Measurements from ENCODE around the gene MYG1. TPM values are rescaled to one million over a fixed set of nuclear protein-coding genes. Genes with fewer than 3 reads are reported as not detected.

MYG1 gene
- total and polyA plus RNA-seq, 5 experiments from 2014 or later = 48.3 to 81.2 (median 64.4) TPM

GRCh38 chr12:53332744-53333143 is 33.2 kb downstream of the MYG1 start:
- Mint-ChIP-seq H3K27me3 (peaks cover 14 to 60% (median 20%) of the 10 kb centered on the region in 5 donors), H3K4me1 (peaks cover 3 to 9% (median 8%) of the 10 kb centered on the region in 4 donors), H3K27ac (no peak overlapping the region), H3K9me3 (no peaks in the 10 kb centered on the region), H3K4me3 (no peak overlapping the region), H3K36me3 (no peaks in the 10 kb centered on the region)
- POLR2A ChIA-PET = interaction anchor here (1.2 kb wide), 1 partner anchor 12 kb away, joined by 5 read pairs; no protein-coding TSS in a partner anchor
- DNase-seq (no peak), ATAC-seq (no peak)

- no peak for ATAC-seq
- Mint-ChIP-seq H3K27me3 (peaks cover 18 to 65% (median 24%) of the 10 kb centered on the region in 5 donors), H3K4me1 (peaks cover 8 to 14% (median 12%) of the 10 kb centered on the region in 4 donors), H3K9me3 (no peaks in the 10 kb centered on the region), H3K27ac (peak overlapping the region in 1 of 10 donors; percentile 50), H3K36me3 (no peaks in the 10 kb centered on the region), H3K4me3 (no peak overlapping the region)
- POLR2A ChIA-PET = interaction anchor here (0.6 to 1.2 kb wide), 2 partner anchors 12 to 119 kb away, joined by 3 to 5 read pairs; no protein-coding TSS in a partner anchor
- no peak for DNase-seq
Observed at GRCh38 chr12:53333289-53333688, 33.8 kb downstream of the MYG1 start.

GRCh38 chr12:53333845-53334244 is 34.4 kb downstream of the MYG1 start:
- Mint-ChIP-seq H3K4me3 (no peak overlapping the region), H3K27ac (peak overlapping the region in 1 of 10 donors; percentile 65), H3K4me1 (peaks cover 11 to 16% (median 13%) of the 10 kb centered on the region in 4 donors), H3K36me3 (no peaks in the 10 kb centered on the region), H3K9me3 (no peaks in the 10 kb centered on the region), H3K27me3 (peaks cover 20 to 71% (median 27%) of the 10 kb centered on the region in 5 donors)
- ATAC-seq (no peak), DNase-seq (no peak)
- POLR2A ChIA-PET = interaction anchor here (1.2 kb wide), 1 partner anchor 11 kb away, joined by 5 read pairs; no protein-coding TSS in a partner anchor

DNA sequence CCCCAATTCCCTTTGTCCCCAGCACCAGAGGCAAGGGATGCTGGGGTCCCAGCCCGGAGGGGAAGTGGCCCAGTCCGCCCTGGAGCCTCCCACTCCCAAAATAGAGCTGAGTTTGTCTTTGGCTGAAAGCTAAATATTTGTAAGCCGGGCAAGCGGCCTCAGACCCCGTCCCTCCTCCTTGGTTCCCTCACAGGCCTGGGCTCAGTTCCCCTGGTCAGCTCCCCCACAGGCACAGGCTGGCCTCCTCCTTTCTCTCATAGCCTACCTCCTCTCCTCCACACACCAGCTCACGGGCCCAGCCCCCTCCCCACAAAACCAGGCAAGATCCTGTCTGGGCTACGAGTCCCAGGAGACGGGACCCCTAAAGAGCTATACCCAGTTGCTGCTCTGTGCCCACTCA is 35.3 kb downstream of the MYG1 start:
- peaks cover 11 to 16% (median 13%) of the 10 kb centered on the region in 4 donors for H3K4me1 Mint-ChIP-seq
- peak overlapping the region in 1 of 10 donors; percentile 52 for H3K27ac Mint-ChIP-seq
- H3K9me3 Mint-ChIP-seq = no peaks in the 10 kb centered on the region
- peaks cover 22 to 74% (median 29%) of the 10 kb centered on the region in 5 donors for H3K27me3 Mint-ChIP-seq
- POLR2A ChIA-PET = interaction anchor here (0.6 to 1.1 kb wide), 4 partner anchors 10 to 251 kb away, joined by 3 to 4 read pairs (median 4); partner anchors contain the start of gene AAAS
- no peak for DNase-seq
- no peak overlapping the region for H3K4me3 Mint-ChIP-seq
- ATAC-seq = no peak
- no peaks in the 10 kb centered on the region for H3K36me3 Mint-ChIP-seq

GRCh38 chr12:53336181-53336681 is 36.7 kb downstream of the MYG1 start, which contains the start of gene SP7:
Gene SP7 (minus strand): TSS chr12:53336354. CDS start chr12:53335646, 708 bp downstream.
- Mint-ChIP-seq H3K9me3 (no peaks in the 10 kb centered on the region), H3K4me3 (peak within 1 kb of the TSS in 2 of 10 donors; percentile 11 to 12), H3K27ac (peak within 1 kb of the TSS in 1 of 10 donors; percentile 0), H3K36me3 (no peaks in the 10 kb centered on the region), H3K27me3 (peaks cover 22 to 85% (median 31%) of the 10 kb centered on the region in 5 donors), H3K4me1 (peaks cover 11 to 17% (median 14%) of the 10 kb centered on the region in 4 donors)
- DNase-seq = no peak
- POLR2A ChIA-PET = interaction anchor here (0.5 to 0.7 kb wide), 2 partner anchors 11 to 113 kb away, joined by 3 read pairs; no protein-coding TSS in a partner anchor
- ATAC-seq = peak in 1 of 2 donors; percentile 10

DNA sequence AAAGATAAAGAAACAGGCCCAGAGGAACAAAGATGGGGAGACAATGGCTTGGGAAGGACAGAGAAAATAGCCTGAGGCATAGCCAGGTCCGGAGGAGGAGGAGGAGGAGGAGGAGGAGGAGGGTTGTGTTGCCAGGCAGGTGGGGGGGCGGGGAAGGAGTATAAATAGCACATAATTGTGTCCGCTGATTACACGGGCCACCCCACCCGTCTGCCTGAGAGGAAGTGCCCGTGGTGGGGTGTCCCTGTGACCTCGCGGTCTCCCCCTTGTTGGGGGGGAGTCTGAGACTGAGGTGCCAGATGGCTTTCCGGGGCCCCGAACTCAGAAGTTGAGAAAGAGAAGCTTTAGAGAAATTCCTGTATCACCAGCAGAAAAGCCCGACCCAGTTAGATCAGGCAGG is 38.5 kb downstream of the MYG1 start:
- DNase-seq (no peak), ATAC-seq (peak in 1 of 2 donors; percentile 82)

GRCh38 chr12:53338916-53339315 is 39.4 kb downstream of the MYG1 start:
- Mint-ChIP-seq H3K4me1 (peaks cover 19 to 22% (median 21%) of the 10 kb centered on the region in 4 donors), H3K27me3 (peaks cover 20 to 64% (median 27%) of the 10 kb centered on the region in 5 donors), H3K36me3 (no peaks in the 10 kb centered on the region), H3K27ac (no peak overlapping the region), H3K9me3 (no peaks in the 10 kb centered on the region), H3K4me3 (no peak overlapping the region)
- ATAC-seq (no peak), DNase-seq (no peak)
- POLR2A ChIA-PET = no interaction called here

More for the DNA sequence above, 38.5 kb downstream of the MYG1 start:
- H3K4me3 Mint-ChIP-seq = peak overlapping the region in 2 of 10 donors; percentile 35 to 55
- POLR2A ChIA-PET = no interaction called here
- peaks cover 21 to 72% (median 29%) of the 10 kb centered on the region in 5 donors for H3K27me3 Mint-ChIP-seq
- peaks cover 12 to 17% (median 14%) of the 10 kb centered on the region in 4 donors for H3K4me1 Mint-ChIP-seq
- H3K9me3 Mint-ChIP-seq = no peaks in the 10 kb centered on the region
- H3K36me3 Mint-ChIP-seq = no peaks in the 10 kb centered on the region
- peak overlapping the region in 4 of 10 donors; percentile 4 to 42 (median 40) for H3K27ac Mint-ChIP-seq

GRCh38 chr12:53340398-53340797 is 40.9 kb downstream of the MYG1 start:
- ATAC-seq (no peak), DNase-seq (no peak)
- Mint-ChIP-seq H3K36me3 (no peaks in the 10 kb centered on the region), H3K27ac (peak overlapping the region in 1 of 10 donors; percentile 16), H3K4me3 (no peak overlapping the region), H3K4me1 (peaks cover 29 to 34% (median 30%) of the 10 kb centered on the region in 4 donors), H3K27me3 (peaks cover 20 to 49% (median 26%) of the 10 kb centered on the region in 5 donors), H3K9me3 (no peaks in the 10 kb centered on the region)
- POLR2A ChIA-PET = interaction anchor here (1.0 to 1.2 kb wide), 2 partner anchors 15 to 160 kb away, joined by 3 to 4 read pairs; partner anchors contain the start of genes CSAD and ZNF740

GRCh38 chr12:53343449-53343848 is 44.0 kb downstream of the MYG1 start:
- H3K9me3 Mint-ChIP-seq = no peaks in the 10 kb centered on the region
- peak overlapping the region in 9 of 10 donors; percentile 49 to 92 (median 68) for H3K4me3 Mint-ChIP-seq
- no peaks in the 10 kb centered on the region for H3K36me3 Mint-ChIP-seq
- H3K27me3 Mint-ChIP-seq = peaks cover 3 to 18% (median 6%) of the 10 kb centered on the region in 5 donors
- H3K27ac Mint-ChIP-seq = peak overlapping the region in 9 of 10 donors; percentile 1 to 94 (median 60)
- no peak for DNase-seq
- POLR2A ChIA-PET = interaction anchor here (1.2 to 4.6 kb wide), 3 partner anchors 9 to 20 kb away, joined by 3 to 80 read pairs (median 11); partner anchors contain the start of gene AAAS
- ATAC-seq = no peak
- peaks cover 16 to 25% (median 18%) of the 10 kb centered on the region in 4 donors for H3K4me1 Mint-ChIP-seq

GRCh38 chr12:53343969-53344368 is 44.5 kb downstream of the MYG1 start:
- ATAC-seq (peak in 1 of 2 donors; percentile 92), DNase-seq (peak in 3 of 10 donors; percentile 12 to 44 (median 32))
- POLR2A ChIA-PET = interaction anchor here (1.0 to 4.6 kb wide), 5 partner anchors 8 to 97 kb away, joined by 3 to 80 read pairs (median 11); partner anchors contain the start of genes AAAS, PRR13 and SP1
- Mint-ChIP-seq H3K4me3 (peak overlapping the region; percentile 57 to 93 (median 83)), H3K36me3 (no peaks in the 10 kb centered on the region), H3K27me3 (peaks cover 3 to 15% (median 5%) of the 10 kb centered on the region in 5 donors), H3K4me1 (peaks cover 17 to 25% (median 18%) of the 10 kb centered on the region in 4 donors), H3K9me3 (no peaks in the 10 kb centered on the region), H3K27ac (peak overlapping the region in 9 of 10 donors; percentile 68 to 97 (median 88))

DNA sequence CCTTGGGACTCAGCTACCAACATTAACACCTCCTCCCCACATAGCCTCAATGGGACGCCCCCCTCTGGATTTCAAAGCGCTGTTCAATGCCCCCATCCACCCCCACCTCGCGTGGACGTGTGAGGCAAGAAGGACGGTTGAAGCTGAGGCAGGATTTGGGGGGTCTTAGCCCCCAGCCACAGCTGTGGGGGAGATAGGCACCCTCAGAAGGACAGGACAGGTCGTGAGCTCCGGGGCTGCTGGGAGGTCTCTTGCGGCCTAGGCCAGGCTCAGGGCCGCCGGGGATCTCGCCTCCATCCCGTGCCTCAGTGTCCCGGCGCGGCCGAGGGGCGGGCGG is 45.0 kb downstream of the MYG1 start:
- Mint-ChIP-seq H3K4me1 (peaks cover 17 to 25% (median 18%) of the 10 kb centered on the region in 4 donors), H3K27me3 (peaks cover 3 to 15% (median 5%) of the 10 kb centered on the region in 5 donors), H3K4me3 (peak overlapping the region; percentile 57 to 93 (median 83)), H3K27ac (peak overlapping the region in 9 of 10 donors; percentile 68 to 97 (median 88)), H3K9me3 (no peaks in the 10 kb centered on the region), H3K36me3 (no peaks in the 10 kb centered on the region)
- DNase-seq = no peak
- POLR2A ChIA-PET = interaction anchor here (0.6 to 4.6 kb wide), 12 partner anchors 11 to 185 kb away, joined by 3 to 80 read pairs (median 5); partner anchors contain the start of genes AAAS, CSAD, PFDN5 and PRR13
- no peak for ATAC-seq

DNA sequence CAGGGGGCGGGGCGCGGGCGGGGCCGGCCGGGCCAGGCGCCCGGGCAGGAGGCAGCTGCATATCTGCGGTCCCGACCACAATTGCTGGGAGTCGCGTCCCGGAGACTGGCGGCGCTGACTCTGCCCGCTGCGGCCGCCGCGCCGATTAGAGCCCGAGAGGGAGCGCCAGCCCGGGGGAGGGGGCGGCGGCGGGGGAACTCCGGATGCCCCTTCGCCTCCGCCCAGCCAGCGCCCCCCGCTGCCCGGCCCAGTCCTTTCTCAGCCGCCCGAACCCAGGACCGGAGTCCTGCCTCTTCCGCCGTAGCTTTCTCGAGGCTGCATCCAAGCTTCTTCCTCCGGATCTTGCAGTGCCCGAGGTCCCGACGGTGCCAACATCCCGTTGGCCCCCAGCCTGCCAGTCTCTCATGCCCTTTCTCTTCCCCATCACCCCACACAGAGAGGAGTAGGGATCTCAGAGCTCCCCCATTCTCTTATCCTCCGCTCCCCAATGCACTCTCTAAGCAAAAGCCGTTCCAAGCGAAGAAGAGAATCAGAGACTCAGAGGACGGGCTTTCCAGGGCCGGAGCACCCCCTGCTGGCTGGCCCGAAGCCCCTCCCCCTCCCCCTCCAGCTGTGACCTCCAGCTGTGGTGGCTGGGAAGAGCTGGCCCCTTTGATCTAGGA is 45.5 kb downstream of the MYG1 start:
- no peaks in the 10 kb centered on the region for H3K36me3 Mint-ChIP-seq
- peak; percentile 46 to 85 (median 64) for DNase-seq
- H3K4me1 Mint-ChIP-seq = peaks cover 17 to 25% (median 18%) of the 10 kb centered on the region in 4 donors
- peaks cover 0 to 10% (median 1%) of the 10 kb centered on the region in 5 donors for H3K27me3 Mint-ChIP-seq
- peak overlapping the region; percentile 84 to 97 (median 92) for H3K27ac Mint-ChIP-seq
- H3K4me3 Mint-ChIP-seq = peak overlapping the region; percentile 92 to 100 (median 98)
- peak; percentile 67 to 85 for ATAC-seq
- POLR2A ChIA-PET = interaction anchor here (0.6 to 4.6 kb wide), 16 partner anchors 12 to 242 kb away, joined by 3 to 80 read pairs (median 5); partner anchors contain the start of genes AAAS, CSAD, MYG1 and PFDN5
- no peaks in the 10 kb centered on the region for H3K9me3 Mint-ChIP-seq
